COLO668 (cell line): ENCODE data around the gene GAS7.

Source experiments
- DNase-seq: peaks from one replicate; lab custom pipeline; 2025; ENCODE audit not compliant: unreplicated experiment; lab: John Stamatoyannopoulos, UW

The GAS7 gene

DNA sequence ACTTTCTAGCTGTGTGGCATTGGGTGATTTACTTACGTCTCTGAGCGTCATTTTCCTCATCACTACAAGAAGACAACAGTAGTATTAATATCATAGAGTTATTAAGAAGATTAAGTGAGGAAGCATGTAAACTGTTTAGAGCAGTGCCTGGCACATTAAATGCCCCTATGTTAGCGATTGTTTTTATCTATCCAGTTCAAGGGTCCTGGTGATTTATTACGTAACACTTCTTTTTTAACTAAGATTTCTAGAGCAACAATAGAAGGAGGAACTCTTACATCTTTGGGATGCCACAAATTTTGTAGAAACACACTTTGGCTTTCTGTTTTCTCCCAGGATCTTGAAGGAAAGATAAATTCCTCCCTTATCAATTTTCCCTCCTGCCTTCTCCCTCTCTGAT, 3.3 kb upstream of the GAS7 start:
- DNase-seq: no peak

GRCh38 chr17:10200645-10201044, 2.2 kb upstream of the GAS7 start:
- DNase-seq: no peak

- no peak for DNase-seq
Observed at GRCh38 chr17:10200016-10200415, 1.6 kb upstream of the GAS7 start.

GRCh38 chr17:10197721-10198508, 491 bp downstream of the GAS7 start:
- DNase-seq: no peak

- DNase-seq: no peak
Observed at GRCh38 chr17:10197362-10197720, 1.1 kb downstream of the GAS7 start.

- no peak for DNase-seq
Observed at GRCh38 chr17:10196941-10197340, 1.5 kb downstream of the GAS7 start.

GRCh38 chr17:10196384-10196895, 2.0 kb downstream of the GAS7 start:
- DNase-seq: no peak

- no peak for DNase-seq
Observed at GRCh38 chr17:10195090-10195805, 3.2 kb downstream of the GAS7 start.

DNA sequence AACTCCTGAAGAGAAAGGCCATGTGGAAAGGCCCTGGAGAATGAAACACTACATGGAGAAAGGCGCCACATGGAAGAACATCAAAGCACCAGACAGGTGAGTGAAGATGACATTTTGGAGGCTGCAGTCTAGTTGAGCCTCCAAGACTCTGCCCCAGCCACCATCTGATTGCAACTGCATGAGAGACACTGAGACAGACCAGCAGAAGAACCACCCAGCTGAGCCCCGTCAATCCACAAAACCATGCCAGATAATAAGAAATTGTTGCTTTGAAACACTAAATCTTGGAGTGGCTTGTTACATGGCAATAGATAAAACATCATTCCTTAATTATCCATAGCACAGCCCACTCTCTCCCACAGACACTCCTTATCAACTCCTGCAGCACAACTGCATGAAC, 4.8 kb downstream of the GAS7 start:
- no peak for DNase-seq

DNA sequence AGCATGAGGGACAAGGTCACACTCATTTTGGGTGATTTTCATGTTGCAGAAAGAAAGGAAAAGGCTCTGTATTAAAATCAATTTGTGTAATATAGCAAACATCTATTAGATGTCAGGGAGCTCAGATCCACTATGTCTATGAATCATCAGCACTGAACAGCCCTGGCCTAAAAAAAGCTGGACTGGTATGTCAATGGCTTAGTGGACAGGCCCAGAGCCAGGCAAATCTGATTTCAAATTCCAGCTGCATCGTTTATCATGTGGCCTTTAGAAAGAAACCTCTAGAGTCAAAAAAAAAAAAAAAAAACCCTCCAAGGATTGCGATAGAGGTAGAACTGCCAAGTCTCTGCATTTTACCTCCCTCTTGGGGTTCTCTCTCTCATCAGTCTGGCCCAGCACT, 5.4 kb downstream of the GAS7 start:
- DNase-seq: no peak

- DNase-seq: no peak
Observed at GRCh38 chr17:10192461-10192860, 5.9 kb downstream of the GAS7 start.

- no peak for DNase-seq
Observed at GRCh38 chr17:10187456-10187855, 10.9 kb downstream of the GAS7 start.

DNA sequence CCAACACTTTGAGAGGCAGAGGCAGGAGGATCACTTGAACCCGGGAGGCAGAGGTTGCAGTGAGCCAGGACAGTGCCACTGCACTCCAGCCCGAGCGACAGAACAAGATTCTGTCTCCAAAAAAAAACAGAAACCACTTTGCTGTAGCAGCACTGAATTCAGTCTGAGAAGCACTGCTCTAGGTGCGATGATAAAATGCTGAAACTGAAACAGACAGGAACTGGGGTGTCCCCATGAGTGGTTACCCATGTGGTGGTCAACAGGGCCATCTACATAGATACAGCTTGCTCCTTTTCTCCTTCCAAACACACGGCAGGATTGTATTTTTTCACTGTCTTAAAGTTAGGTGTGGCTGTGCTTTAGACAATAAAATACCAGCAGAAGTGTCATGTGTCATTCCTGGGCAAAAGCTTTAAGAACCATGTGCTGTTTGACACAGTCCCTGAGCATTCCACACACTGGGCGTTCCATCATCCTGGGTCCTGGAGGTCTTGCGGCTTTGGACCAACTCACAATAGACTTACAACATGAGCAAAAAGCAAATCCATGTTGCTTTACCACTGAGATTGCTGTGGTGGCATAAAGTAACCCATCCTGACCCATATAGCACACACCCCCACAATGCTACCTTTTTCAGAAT, 11.5 kb downstream of the GAS7 start:
- no peak for DNase-seq

- DNase-seq: no peak
Observed at GRCh38 chr17:10183931-10184930, 14.2 kb downstream of the GAS7 start.

DNA sequence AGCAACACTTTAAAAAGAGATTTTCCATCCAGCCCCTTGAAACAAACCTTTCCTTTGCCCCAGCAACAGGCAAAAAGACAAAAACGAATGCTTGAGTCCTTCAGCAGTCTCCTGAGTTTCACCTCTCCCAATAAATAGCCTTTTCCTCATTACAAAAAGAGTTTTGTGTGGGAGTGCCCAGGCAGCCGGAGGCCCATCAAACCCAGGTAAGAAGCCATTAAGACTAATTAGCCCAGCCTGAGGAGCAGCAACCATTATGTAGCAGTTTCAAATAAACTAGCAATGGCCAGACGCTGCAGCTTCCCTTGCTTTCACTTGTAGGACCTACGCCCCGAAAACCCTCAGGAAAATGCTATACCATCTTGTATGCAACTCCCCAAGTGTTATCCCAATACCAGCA, 15.6 kb downstream of the GAS7 start:
- DNase-seq: no peak

DNA sequence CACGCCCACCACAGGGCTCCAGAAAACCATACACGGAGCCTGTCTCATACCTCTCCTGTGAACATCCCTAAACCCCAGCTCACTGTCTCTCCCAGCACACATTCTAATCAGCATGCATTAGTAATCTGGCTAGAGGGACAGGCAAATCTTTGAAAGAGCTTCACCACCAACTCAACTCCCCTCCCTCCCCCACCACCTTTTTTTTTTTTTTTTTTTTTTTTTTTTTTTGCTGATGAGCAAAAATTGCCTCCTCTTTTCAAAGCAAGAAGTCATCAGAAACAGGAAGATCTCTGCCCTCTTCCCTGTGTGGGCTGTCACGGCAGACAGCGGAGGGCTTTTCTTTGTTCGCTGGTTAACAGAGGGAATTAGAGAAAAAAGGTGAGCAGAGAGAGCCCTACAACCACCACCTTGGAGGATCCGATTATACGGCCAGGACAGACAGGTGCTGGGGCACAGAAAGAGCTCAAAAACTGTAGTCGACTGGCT, 19.9 kb downstream of the GAS7 start:
- no peak for DNase-seq

DNA sequence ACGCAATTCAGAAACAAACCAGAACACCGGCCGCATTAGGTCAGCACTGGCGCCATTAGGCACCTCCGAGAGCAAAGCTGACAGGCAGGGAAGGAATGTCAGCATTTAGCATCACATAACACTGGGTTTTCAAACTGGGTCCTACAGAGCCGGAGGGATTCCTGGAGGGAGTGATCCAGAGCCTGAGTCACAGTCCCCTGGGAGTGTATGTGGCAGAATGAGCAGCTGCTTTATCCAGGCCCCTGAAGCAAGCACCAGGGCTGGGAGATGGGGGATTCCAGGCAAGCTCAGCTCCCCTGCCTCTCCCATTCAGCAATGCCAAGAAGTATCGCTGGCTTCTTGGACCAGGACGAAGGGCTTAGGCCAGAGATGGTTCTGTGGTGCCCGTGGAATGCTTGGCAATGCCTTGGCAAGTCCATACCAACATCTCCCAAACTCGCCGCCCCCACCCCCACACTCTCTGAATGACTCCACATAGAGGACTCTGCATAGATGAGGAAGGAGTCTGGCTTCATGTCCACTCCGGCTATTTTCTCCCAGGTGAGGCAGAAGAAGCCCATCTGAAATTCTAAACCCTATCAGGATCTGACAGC, 20.4 kb downstream of the GAS7 start:
- DNase-seq: no peak

DNA sequence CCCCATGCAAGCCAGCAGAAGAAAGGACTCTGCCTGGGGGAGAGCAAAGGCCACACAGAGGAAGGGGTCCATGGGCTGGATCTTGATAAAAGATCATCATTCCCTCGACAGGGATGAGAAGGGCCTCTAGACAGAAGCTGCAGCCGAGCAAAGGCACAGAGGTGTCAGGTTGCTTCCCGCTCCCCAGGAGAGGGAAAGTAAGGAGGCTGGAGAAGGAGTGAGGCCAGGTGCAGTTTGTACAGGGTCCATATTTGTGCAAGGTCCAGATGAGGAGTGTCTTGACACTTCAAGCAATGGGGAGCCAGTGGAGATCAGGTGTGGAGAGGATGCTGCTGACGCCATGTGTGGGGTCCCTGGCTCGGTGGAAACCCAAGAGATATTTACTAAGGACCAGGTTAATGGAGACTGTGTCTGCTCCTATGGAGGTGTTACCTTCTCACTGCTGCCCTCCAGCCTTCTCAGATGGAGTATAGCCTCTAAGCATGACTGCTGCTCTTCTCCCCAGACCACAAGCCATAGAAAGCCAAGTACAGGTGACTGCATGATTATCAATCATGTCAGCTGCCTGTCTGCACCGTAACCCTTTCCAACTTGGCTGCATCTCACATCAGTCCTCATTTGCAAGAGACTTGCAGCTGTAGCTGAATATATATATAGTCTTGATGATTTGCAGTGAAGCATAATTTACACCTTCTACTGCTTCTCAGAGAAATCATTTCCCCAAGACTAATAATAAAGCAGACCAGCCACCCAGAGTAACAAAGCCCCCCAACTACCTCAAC, 21.1 kb downstream of the GAS7 start:
- no peak for DNase-seq

GRCh38 chr17:10173913-10174312, 24.5 kb downstream of the GAS7 start:
- DNase-seq: no peak
